ENCODE measurements around the gene PRKCB. TPM values are rescaled to one million over a fixed set of nuclear protein-coding genes. Genes with fewer than 3 reads are reported as not detected.

PRKCB gene
- total and polyA plus RNA-seq, 3 donors from 2014 or later, result 25.5 to 49.7 (median 26.6) TPM

DNA sequence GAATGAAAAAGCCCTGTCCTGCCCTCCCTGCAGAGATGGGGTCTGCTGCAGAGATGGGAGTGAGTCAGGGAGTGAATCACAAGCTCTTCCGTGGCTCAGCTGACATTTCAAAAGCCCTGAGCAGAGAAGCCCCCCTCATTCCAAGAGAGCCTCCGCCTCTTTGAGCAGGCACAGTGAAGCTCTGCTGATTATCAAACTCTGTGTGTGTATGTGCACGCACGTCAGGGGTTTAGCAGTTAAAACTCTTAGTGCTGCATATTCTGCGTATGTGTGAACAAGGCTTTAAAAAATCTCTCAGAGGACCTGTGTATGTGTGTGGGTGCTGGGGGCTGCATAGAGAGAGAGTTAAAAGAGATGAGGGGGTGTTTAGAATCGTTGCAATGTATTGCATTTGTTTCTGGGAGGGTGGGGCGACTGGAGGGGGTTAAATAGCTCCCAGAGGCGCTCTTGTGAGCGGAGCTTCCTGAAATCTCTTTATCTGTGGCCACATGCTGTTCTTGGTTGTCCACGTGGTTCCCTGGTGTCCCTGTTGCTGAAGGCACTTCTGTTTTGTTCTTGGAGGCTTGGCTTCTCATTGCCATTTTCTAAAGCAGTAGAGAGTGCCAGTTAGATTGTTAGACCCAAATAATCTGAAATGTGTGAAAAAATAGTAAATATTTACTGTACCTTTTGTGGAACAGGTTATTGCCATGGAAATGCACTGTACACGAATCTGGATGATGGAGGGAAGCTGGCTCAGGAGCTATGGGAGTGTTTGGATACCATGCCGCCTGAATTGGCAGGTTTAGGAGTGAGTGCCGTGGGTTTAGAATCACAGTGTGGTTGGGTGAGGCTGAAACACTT lies 116.6 kb downstream of the PRKCB start:
- peak; percentile 68 for DNase-seq
- Histone ChIP-seq H3K27ac (no peak overlapping the region), H3K36me3 (ENCODE audit: low read depth, missing control alignments) (no peaks in the 10 kb centered on the region), H3K27me3 (no peaks in the 10 kb centered on the region), H3K4me3 (no peak overlapping the region), H3K4me1 (peaks cover 7% of the 10 kb centered on the region), H3K9me3 (no peaks in the 10 kb centered on the region)
- TF ChIP-seq POLR2A (IDR thresholded peaks at IDR 0.05) (no peak), CTCF (IDR thresholded peaks at IDR 0.05) (no peak)
- WGBS, 2 donors, result 37 to 42% methylated on average over 12 to 13 of the region's 13 CpGs
- intact Hi-C loops (cut with DNase I; ENCODE audit: low total_unique reads), result no loop called here

GRCh38 chr16:23952971-23953300 lies 117.2 kb downstream of the PRKCB start:
- Histone ChIP-seq H3K4me1 (peaks cover 7% of the 10 kb centered on the region), H3K9me3 (no peaks in the 10 kb centered on the region), H3K36me3 (ENCODE audit: low read depth, missing control alignments) (no peaks in the 10 kb centered on the region), H3K27ac (no peak overlapping the region), H3K4me3 (no peak overlapping the region), H3K27me3 (no peaks in the 10 kb centered on the region)
- DNase-seq, result no peak
- WGBS, 2 donors, result 86 to 93% methylated on average over 5 of the region's 5 CpGs
- intact Hi-C loops (cut with DNase I; ENCODE audit: low total_unique reads), result no loop called here
- TF ChIP-seq POLR2A (IDR thresholded peaks at IDR 0.05), result no peak
- no peak for TF ChIP-seq CTCF (IDR thresholded peaks at IDR 0.05)

DNA sequence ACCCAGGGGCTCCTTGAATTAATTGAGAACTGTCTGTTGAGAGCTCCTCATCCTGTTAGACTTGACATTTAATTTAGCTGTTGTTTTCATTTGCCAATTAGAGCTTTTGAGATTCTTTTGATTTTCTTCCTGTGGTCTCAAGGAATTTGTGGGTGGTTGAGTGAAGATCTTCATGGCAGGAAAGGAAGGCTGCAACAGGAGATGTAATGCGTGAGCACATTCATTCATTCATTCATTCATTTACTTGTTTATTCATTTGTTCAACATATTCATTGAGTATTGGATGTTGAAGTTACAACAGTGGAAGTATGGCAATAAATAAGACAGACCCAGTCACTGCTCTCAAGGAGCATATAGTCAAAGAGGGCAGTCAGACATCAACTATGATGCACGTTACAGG lies 117.7 kb downstream of the PRKCB start:
- peaks cover 7% of the 10 kb centered on the region for H3K4me1 ChIP-seq

GRCh38 chr16:23955088-23955487 lies 119.3 kb downstream of the PRKCB start:
- intact Hi-C loops (cut with DNase I; ENCODE audit: low total_unique reads), result no loop called here
- TF ChIP-seq POLR2A (IDR thresholded peaks at IDR 0.05) (no peak), CTCF (IDR thresholded peaks at IDR 0.05) (no peak)
- Histone ChIP-seq H3K27me3 (no peaks in the 10 kb centered on the region), H3K27ac (no peak overlapping the region), H3K9me3 (no peaks in the 10 kb centered on the region), H3K4me3 (no peak overlapping the region), H3K4me1 (peaks cover 18% of the 10 kb centered on the region), H3K36me3 (ENCODE audit: low read depth, missing control alignments) (no peaks in the 10 kb centered on the region)
- DNase-seq, result no peak
- 77 to 82% methylated on average over 7 of the region's 7 CpGs for WGBS, 2 donors

More for the DNA sequence above, 117.7 kb downstream of the PRKCB start:
- no peak for DNase-seq
- TF ChIP-seq CTCF (IDR thresholded peaks at IDR 0.05) (no peak), POLR2A (IDR thresholded peaks at IDR 0.05) (no peak)
- Histone ChIP-seq H3K27ac (no peak overlapping the region), H3K36me3 (ENCODE audit: low read depth, missing control alignments) (no peaks in the 10 kb centered on the region), H3K27me3 (no peaks in the 10 kb centered on the region), H3K9me3 (no peaks in the 10 kb centered on the region), H3K4me3 (no peak overlapping the region)
- 89 to 97% methylated on average over 2 of the region's 2 CpGs for WGBS, 2 donors
- intact Hi-C loops (cut with DNase I; ENCODE audit: low total_unique reads), result no loop called here

DNA sequence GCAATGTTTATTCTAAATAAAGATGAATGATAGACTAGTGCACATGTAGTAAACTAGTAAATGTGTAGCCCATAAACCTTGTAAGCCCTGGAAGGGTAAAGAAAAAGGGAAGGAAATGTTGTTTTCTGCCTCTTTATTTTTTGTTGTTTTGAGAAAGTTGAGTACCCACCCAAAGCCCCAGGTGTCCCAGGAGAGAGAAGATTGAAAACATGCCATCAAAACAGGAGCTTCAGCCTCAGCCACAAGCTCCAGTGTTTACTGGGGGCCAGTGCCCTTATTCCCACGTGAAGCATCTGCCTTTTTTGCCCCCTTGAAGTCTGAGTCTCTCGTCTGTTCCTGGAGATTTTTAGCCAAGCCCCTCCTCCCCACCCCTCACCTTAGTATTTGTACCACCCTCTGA lies 121.5 kb downstream of the PRKCB start:
- Histone ChIP-seq H3K4me1 (peaks cover 23% of the 10 kb centered on the region), H3K4me3 (no peak overlapping the region), H3K27ac (no peak overlapping the region), H3K9me3 (no peaks in the 10 kb centered on the region), H3K27me3 (no peaks in the 10 kb centered on the region), H3K36me3 (ENCODE audit: low read depth, missing control alignments) (no peaks in the 10 kb centered on the region)
- 51 to 88% methylated on average over 2 of the region's 2 CpGs for WGBS, 2 donors
- DNase-seq, result no peak
- TF ChIP-seq CTCF (IDR thresholded peaks at IDR 0.05) (no peak), POLR2A (IDR thresholded peaks at IDR 0.05) (no peak)
- intact Hi-C loops (cut with DNase I; ENCODE audit: low total_unique reads), result no loop called here

Data from testis (tissue), 3 donors.